ENCODE results near the gene SLC30A2. TPM values are rescaled to one million over a fixed set of nuclear protein-coding genes. Genes with fewer than 3 reads are reported as not detected.

The SLC30A2 gene
- total and polyA plus RNA-seq, 10 of the 15 experiments (the other 5 are each of a cell fraction or from before 2014, with no cell fraction given): 0.13 TPM; not detected in 9

DNA sequence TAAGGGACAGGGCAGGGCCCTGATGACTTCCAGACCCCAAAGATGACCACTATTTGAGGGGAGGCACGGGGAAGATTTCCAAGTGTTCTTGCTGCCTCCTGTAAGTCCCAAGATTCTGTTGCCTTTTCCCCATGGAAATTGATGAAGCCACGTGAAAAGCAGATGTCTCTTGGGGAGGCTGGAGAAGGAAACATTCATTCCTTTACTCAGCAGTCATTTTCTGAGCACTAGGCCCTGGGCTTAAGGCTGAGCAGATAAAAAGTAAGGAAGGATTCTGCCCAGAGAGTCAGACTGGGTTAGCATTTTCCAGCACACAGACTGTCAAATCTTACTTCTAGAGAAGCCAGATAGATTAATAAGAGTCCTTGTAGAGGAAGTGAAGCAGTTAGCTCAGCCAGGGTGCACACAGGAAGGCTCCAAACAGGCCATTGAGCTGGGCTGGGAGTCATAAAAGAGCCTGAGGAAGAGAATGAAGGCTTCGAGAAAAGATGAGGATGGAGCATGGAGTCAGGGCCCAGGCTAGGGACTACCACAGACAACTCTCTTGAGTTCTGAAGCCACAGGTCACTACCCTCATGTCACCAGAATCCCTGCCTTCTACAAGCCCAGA is 14.2 kb downstream of the SLC30A2 start:
- in situ Hi-C loops (cut with MboI): no loop called here
- no peak overlapping the region for H2AFZ ChIP-seq (ENCODE audit: control insufficient read depth, low read depth, low read length)
- H4K20me1 ChIP-seq (ENCODE audit: control insufficient read depth, insufficient read depth): no peaks in the 10 kb centered on the region
- peaks cover 10% of the 10 kb centered on the region; the same call in 1 of the 2 replicates for H3K4me1 ChIP-seq (ENCODE audit: control insufficient read depth, insufficient read depth, low read length)
- no peak for DNase-seq (ENCODE audit: low read depth, low spot score)
- no peak for ATAC-seq
- 15% methylated on average over 3 of the region's 3 CpGs for WGBS (ENCODE audit: insufficient coverage, insufficient replicate concordance, low lambda C conversion rate, missing lambda C conversion rate)
- no TSS peak for BruUV-seq (replicated peaks)
- no peak for FAIRE-seq
- peaks cover 0 to 2% of the 10 kb centered on the region in 2 experiments; a peak in 3 of 4 replicates for H3K27me3 ChIP-seq (replicated peaks in 1 of 2; ENCODE audit: control insufficient read depth in 2 of 2, insufficient read depth in 2 of 2, low read length in 1 of 2)
- ChIA-PET SMC1A (ENCODE audit: uncharacterized antibody, unreplicated experiment) (interaction anchor here (1.2 kb wide), 1 partner anchor 136 kb away, joined by 5 read pairs; no protein-coding TSS in a partner anchor), CTCF (interaction anchor here (0.6 to 1.7 kb wide), 2 partner anchors 40 to 113 kb away, joined by 4 to 6 read pairs; no protein-coding TSS in a partner anchor), POLR2A (interaction anchor here (0.6 kb wide), 1 partner anchor 536 kb away, joined by 3 read pairs; no protein-coding TSS in a partner anchor), RAD21 (ENCODE audit: unreplicated experiment) (no interaction called here)
- 0 out of 3 replicates have a peak, but pooled peaks cover 2% of the 10 kb centered on the region for H3K9me3 ChIP-seq (replicated peaks; ENCODE audit: control insufficient read depth, insufficient read depth, low read length)
- intact Hi-C loops (cut with micrococcal nuclease; ENCODE audit: unreplicated experiment): no loop called here
- no peak overlapping the region for H3K4me2 ChIP-seq (ENCODE audit: control insufficient read depth, insufficient read depth)
- no peak overlapping the region for H3K4me3 ChIP-seq
- H3K9ac ChIP-seq (ENCODE audit: control insufficient read depth, insufficient read depth, low read length): no peak overlapping the region
- no peaks in the 10 kb centered on the region for H3K79me2 ChIP-seq (ENCODE audit: control insufficient read depth, insufficient read depth, low read length)
- H3K36me3 ChIP-seq (ENCODE audit: control insufficient read depth in 2 of 2, insufficient read depth in 2 of 2, low read length in 1 of 2): no peaks in the 10 kb centered on the region
- no peak overlapping the region for H3K27ac ChIP-seq (ENCODE audit: control insufficient read depth, insufficient read depth)
- TF ChIP-seq FOS (IDR thresholded peaks at IDR 0.05; ENCODE audit: borderline replicate concordance, extremely low read depth, insufficient read length) (no peak), NKRF (conservative IDR thresholded peaks at IDR 0.05) (no peak), PML (IDR thresholded peaks at IDR 0.05; ENCODE audit: low read length) (no peak), PAX8 (IDR thresholded peaks at IDR 0.05) (no peak), CREB1 (IDR thresholded peaks at IDR 0.05; ENCODE audit: low read depth) (no peak), MTA3 (IDR thresholded peaks at IDR 0.05; ENCODE audit: borderline replicate concordance, low read length) (no peak), ZNF207 (IDR thresholded peaks at IDR 0.05; ENCODE audit: borderline replicate concordance) (no peak), E4F1 (IDR thresholded peaks at IDR 0.05; ENCODE audit: borderline replicate concordance, partially characterized antibody) (no peak), PKNOX1 (IDR thresholded peaks at IDR 0.05) (no peak), ZSCAN29 (IDR thresholded peaks at IDR 0.05) (no peak)
- TF ChIP-seq, protein P1, sequence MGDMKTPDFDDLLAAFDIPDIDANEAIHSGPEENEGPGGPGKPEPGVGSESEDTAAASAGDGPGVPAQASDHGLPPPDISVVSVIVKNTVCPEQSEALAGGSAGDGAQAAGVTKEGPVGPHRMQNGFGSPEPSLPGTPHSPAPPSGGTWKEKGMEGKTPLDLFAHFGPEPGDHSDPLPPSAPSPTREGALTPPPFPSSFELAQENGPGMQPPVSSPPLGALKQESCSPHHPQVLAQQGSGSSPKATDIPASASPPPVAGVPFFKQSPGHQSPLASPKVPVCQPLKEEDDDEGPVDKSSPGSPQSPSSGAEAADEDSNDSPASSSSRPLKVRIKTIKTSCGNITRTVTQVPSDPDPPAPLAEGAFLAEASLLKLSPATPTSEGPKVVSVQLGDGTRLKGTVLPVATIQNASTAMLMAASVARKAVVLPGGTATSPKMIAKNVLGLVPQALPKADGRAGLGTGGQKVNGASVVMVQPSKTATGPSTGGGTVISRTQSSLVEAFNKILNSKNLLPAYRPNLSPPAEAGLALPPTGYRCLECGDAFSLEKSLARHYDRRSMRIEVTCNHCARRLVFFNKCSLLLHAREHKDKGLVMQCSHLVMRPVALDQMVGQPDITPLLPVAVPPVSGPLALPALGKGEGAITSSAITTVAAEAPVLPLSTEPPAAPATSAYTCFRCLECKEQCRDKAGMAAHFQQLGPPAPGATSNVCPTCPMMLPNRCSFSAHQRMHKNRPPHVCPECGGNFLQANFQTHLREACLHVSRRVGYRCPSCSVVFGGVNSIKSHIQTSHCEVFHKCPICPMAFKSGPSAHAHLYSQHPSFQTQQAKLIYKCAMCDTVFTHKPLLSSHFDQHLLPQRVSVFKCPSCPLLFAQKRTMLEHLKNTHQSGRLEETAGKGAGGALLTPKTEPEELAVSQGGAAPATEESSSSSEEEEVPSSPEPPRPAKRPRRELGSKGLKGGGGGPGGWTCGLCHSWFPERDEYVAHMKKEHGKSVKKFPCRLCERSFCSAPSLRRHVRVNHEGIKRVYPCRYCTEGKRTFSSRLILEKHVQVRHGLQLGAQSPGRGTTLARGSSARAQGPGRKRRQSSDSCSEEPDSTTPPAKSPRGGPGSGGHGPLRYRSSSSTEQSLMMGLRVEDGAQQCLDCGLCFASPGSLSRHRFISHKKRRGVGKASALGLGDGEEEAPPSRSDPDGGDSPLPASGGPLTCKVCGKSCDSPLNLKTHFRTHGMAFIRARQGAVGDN (IDR thresholded peaks at IDR 0.05): no peak
- TF ChIP-seq, protein P2, sequence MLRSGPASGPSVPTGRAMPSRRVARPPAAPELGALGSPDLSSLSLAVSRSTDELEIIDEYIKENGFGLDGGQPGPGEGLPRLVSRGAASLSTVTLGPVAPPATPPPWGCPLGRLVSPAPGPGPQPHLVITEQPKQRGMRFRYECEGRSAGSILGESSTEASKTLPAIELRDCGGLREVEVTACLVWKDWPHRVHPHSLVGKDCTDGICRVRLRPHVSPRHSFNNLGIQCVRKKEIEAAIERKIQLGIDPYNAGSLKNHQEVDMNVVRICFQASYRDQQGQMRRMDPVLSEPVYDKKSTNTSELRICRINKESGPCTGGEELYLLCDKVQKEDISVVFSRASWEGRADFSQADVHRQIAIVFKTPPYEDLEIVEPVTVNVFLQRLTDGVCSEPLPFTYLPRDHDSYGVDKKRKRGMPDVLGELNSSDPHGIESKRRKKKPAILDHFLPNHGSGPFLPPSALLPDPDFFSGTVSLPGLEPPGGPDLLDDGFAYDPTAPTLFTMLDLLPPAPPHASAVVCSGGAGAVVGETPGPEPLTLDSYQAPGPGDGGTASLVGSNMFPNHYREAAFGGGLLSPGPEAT (IDR thresholded peaks at IDR 0.05; ENCODE audit: low read depth): no peak
